GM23338 (cell line): ENCODE data around the gene CCDC30. TPM values are rescaled to one million over a fixed set of nuclear protein-coding genes. Genes with fewer than 3 reads are reported as not detected.

ENCODE experiments used
- ATAC-seq: fragments of 200-7000 bp; cut with Tn5 transposase; 3 replicates; pipeline ENCODE4 v1.9.1; 2020
- DNase-seq: peaks from one replicate; pipeline ENCODE4 v3.0.0-alpha.2; 2015; ENCODE audit warnings: low spot score
- H2AFZ ChIP-seq: fragments of 200-600 bp; sonication (generic); 2 replicates; pipeline ENCODE4 v1.8.0; 2016; ENCODE audit warnings: antibody characterized with exemption, mild to moderate bottlenecking, moderate library complexity
- H3F3A ChIP-seq: fragments of 200-600 bp; sonication (generic); replicated peaks from 2 replicates; pipeline ENCODE4 v1.8.0; 2017; ENCODE audit warnings: antibody characterized with exemption, mixed run types, low read depth
- H3K27ac ChIP-seq: fragments of 200-600 bp; sonication (generic); 2 replicates; pipeline ENCODE4 v1.6.1; 2016; ENCODE audit warnings: low read depth
- H3K27me3 ChIP-seq: fragments of 200-600 bp; sonication (generic); 2 replicates; pipeline ENCODE4 v1.8.0; 2016; ENCODE audit warnings: mild to moderate bottlenecking, mixed run types, moderate library complexity; ENCODE audit not compliant: insufficient read depth
- H3K36me3 ChIP-seq: fragments of 200-600 bp; sonication (generic); 2 replicates; pipeline ENCODE4 v1.8.0; 2016; ENCODE audit warnings: mild to moderate bottlenecking; ENCODE audit not compliant: insufficient read depth
- H3K4me1 ChIP-seq: fragments of 200-600 bp; sonication (generic); 2 replicates; pipeline ENCODE4 v1.8.0; 2016; ENCODE audit warnings: mild to moderate bottlenecking, moderate library complexity; ENCODE audit not compliant: insufficient read depth
- H3K4me2 ChIP-seq: fragments of 200-600 bp; sonication (generic); 2 replicates; pipeline ENCODE4 v1.7.1; 2017; ENCODE audit warnings: mixed run types
- H3K4me3 ChIP-seq: fragments of 200-600 bp; sonication (generic); 2 replicates; pipeline ENCODE4 v1.6.1; 2016; ENCODE audit warnings: mixed run types
- H3K79me2 ChIP-seq: fragments of 200-600 bp; sonication (generic); replicated peaks from 2 replicates; pipeline ENCODE4 v1.8.0; 2017; ENCODE audit warnings: mild to moderate bottlenecking; ENCODE audit not compliant: insufficient read depth
- H3K9me2 ChIP-seq: fragments of 200-600 bp; sonication (generic); 2 replicates; pipeline ENCODE4 v1.8.0; 2017; ENCODE audit not compliant: insufficient read depth
- H4K20me1 ChIP-seq: fragments of 200-600 bp; sonication (generic); replicated peaks from 2 replicates; pipeline ENCODE4 v1.8.0; 2017; ENCODE audit warnings: mild to moderate bottlenecking; ENCODE audit not compliant: insufficient read depth
- H3K27ac Mint-ChIP-seq: 2 replicates; pipeline ENCODE4 v1.8.0; 2020; ENCODE audit warnings: inconsistent platforms, mild to moderate bottlenecking, moderate library complexity, mixed read lengths
- H3K27me3 Mint-ChIP-seq: 3 replicates; pipeline ENCODE4 v1.8.0; 2022; ENCODE audit warnings: low read depth, mild to moderate bottlenecking, moderate library complexity, mixed read lengths, inconsistent platforms; ENCODE audit not compliant: insufficient read depth, poor library complexity
- H3K36me3 Mint-ChIP-seq: 3 replicates; pipeline ENCODE4 v1.8.0; 2021; ENCODE audit warnings: low read depth, mild to moderate bottlenecking, inconsistent platforms, moderate library complexity, mixed read lengths
- H3K4me1 Mint-ChIP-seq: 3 replicates; pipeline ENCODE4 v1.8.0; 2020; ENCODE audit warnings: mild to moderate bottlenecking, inconsistent platforms, mixed read lengths
- H3K4me3 Mint-ChIP-seq: 3 replicates; pipeline ENCODE4 v1.8.0; 2021; ENCODE audit warnings: moderate library complexity, mild to moderate bottlenecking, inconsistent platforms, mixed read lengths
- H3K9me3 Mint-ChIP-seq: 3 replicates; pipeline ENCODE4 v1.8.0; 2020; ENCODE audit warnings: moderate library complexity, mild to moderate bottlenecking, inconsistent platforms, mixed read lengths
- CREB1 ChIP-seq: fragments of 250-450 bp; sonication (Bioruptor Pico); IDR thresholded peaks from 2 replicates; pipeline ENCODE4 v1.5.0; 2020; ENCODE audit warnings: low read depth, mild to moderate bottlenecking, moderate library complexity
- EZH2 ChIP-seq: fragments of 200-600 bp; sonication (generic); IDR thresholded peaks from one replicate; pipeline ENCODE4 v1.8.0; 2017; ENCODE audit warnings: antibody characterized with exemption, mild to moderate bottlenecking, low read depth; ENCODE audit not compliant: unreplicated experiment
- JUNB ChIP-seq: IDR thresholded peaks from one replicate; pipeline ENCODE4 v1.6.1; 2016; ENCODE audit warnings: antibody characterized with exemption; ENCODE audit not compliant: unreplicated experiment
- NANOG ChIP-seq: IDR thresholded peaks from 2 replicates; pipeline ENCODE4 v1.6.1; 2016; ENCODE audit warnings: antibody characterized with exemption, borderline replicate concordance
- POLR2AphosphoS5 ChIP-seq: IDR thresholded peaks from 2 replicates; pipeline ENCODE4 v1.6.1; 2016; ENCODE audit warnings: antibody characterized with exemption, low read depth
- ZNF114 ChIP-seq: fragments of 250-450 bp; sonication (Bioruptor Pico); IDR thresholded peaks from 2 replicates; pipeline ENCODE4 v1.5.0; 2020; ENCODE audit warnings: mild to moderate bottlenecking, moderate library complexity
- ZNF331 ChIP-seq: fragments of 250-450 bp; sonication (Bioruptor Pico); IDR thresholded peaks from 2 replicates; pipeline ENCODE4 v1.5.0; 2020; ENCODE audit warnings: low read depth, mild to moderate bottlenecking, moderate library complexity
- polyA plus RNA-seq: library from polyadenylated mRNA; unstranded; fragments of >200 nt; fragmentation: Nextera tagmentation; extraction: Ambion mirVana; gene quantifications from 2 replicates; pipeline ENCODE4 v1.2.1, GENCODE V29; 2016
- total RNA-seq: library from RNA; depleted of rRNA; stranded (reverse); fragments of >200 nt; shearing (Covaris generic); gene quantifications from 2 replicates; pipeline ENCODE4 v1.2.3, GENCODE V29; 2014
- TF ChIP-seq, protein P1 (sequence below): IDR thresholded peaks from 2 replicates; pipeline ENCODE4 v1.6.1; 2016; ENCODE audit warnings: antibody characterized with exemption
- TF ChIP-seq, protein P2 (sequence below), 2 experiments: fragments of 200-600 bp in 1 of 2; sonication (generic) in 1 of 2; conservative IDR thresholded peaks; 2 replicates each; pipeline versions ENCODE4 v1.5.1 to v1.6.1; 2016 to 2017; ENCODE audit warnings: antibody characterized with exemption in 2 of 2, low read depth in 2 of 2, mild to moderate bottlenecking in 2 of 2, moderate library complexity in 1 of 2
- TF ChIP-seq, protein P3 (sequence below): IDR thresholded peaks from one replicate; pipeline ENCODE4 v1.6.1; 2018; ENCODE audit warnings: antibody characterized with exemption; ENCODE audit not compliant: unreplicated experiment
- TF ChIP-seq, protein P4 (sequence below): fragments of 250-450 bp; sonication (Bioruptor Pico); IDR thresholded peaks from 2 replicates; pipeline ENCODE4 v1.5.0; 2020; ENCODE audit warnings: mild to moderate bottlenecking, moderate library complexity

Gene CCDC30
- total and polyA plus RNA-seq, 2 experiments from 2014 or later = 0.56 to 1.8 TPM

DNA sequence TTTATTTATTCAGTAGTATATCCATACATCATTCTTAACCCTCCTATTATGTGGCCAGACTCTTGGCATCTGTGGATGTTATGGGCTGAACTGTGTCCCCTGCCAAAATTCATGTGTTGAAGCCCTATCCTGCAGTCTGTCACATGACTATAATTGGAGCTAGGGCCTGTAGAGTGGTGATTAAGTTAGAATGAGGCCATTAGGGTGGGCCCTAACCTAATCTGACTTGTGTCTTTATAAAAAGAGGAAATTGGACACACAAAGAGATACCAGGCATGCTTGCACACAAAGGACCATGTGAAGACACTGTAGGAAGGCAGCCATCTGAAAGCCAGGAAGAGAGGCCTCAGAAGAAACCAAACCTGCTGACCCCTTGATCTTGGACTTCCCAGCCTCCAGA is 13.8 kb upstream of the CCDC30 start (continued):
- TF ChIP-seq, protein P1, sequence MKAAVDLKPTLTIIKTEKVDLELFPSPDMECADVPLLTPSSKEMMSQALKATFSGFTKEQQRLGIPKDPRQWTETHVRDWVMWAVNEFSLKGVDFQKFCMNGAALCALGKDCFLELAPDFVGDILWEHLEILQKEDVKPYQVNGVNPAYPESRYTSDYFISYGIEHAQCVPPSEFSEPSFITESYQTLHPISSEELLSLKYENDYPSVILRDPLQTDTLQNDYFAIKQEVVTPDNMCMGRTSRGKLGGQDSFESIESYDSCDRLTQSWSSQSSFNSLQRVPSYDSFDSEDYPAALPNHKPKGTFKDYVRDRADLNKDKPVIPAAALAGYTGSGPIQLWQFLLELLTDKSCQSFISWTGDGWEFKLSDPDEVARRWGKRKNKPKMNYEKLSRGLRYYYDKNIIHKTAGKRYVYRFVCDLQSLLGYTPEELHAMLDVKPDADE = no peak
- TF ChIP-seq ZNF114 (CRISPR knock-in tag) (no peak), NANOG (no peak), EZH2 (no peak), CREB1 (CRISPR knock-in tag) (no peak)

DNA sequence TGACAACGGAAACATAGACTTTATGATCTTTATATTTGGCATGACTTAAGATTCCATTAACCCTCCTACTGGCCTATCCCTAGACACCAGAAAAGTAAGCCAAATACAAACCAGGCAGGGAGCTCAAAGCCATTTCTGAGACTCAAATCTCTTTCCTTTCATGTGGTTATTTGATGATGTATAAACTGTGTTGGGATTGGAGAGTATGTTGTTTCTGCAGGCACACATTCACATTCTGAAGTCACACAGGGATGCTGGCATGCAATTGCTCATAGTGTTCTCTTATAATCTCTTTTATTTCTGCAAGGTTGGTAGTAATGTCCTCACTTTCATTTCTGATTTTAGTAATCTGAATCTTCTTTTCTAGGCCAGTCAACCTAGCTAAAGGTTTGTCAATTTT is 13.0 kb upstream of the CCDC30 start:
- Histone ChIP-seq H4K20me1 (no peaks in the 10 kb centered on the region), H3K9me2 (no peaks in the 10 kb centered on the region), H3K27ac (no peak overlapping the region), H3K27me3 (no peaks in the 10 kb centered on the region), H3K79me2 (no peaks in the 10 kb centered on the region), H3K4me3 (no peak overlapping the region), H3K4me1 (peaks cover 8% of the 10 kb centered on the region), H2AFZ (no peak overlapping the region), H3K4me2 (no peak overlapping the region), H3K36me3 (no peaks in the 10 kb centered on the region), H3F3A (no peaks in the 10 kb centered on the region)
- no peak overlapping the region for H3K27ac Mint-ChIP-seq
- DNase-seq = no peak
- H3K27me3 Mint-ChIP-seq = peaks cover 9% of the 10 kb centered on the region
- H3K4me1 Mint-ChIP-seq = no peaks in the 10 kb centered on the region
- no peaks in the 10 kb centered on the region for H3K9me3 Mint-ChIP-seq
- H3K4me3 Mint-ChIP-seq = no peak overlapping the region
- no peak for ATAC-seq
- no peaks in the 10 kb centered on the region for H3K36me3 Mint-ChIP-seq
- TF ChIP-seq, protein P2, sequence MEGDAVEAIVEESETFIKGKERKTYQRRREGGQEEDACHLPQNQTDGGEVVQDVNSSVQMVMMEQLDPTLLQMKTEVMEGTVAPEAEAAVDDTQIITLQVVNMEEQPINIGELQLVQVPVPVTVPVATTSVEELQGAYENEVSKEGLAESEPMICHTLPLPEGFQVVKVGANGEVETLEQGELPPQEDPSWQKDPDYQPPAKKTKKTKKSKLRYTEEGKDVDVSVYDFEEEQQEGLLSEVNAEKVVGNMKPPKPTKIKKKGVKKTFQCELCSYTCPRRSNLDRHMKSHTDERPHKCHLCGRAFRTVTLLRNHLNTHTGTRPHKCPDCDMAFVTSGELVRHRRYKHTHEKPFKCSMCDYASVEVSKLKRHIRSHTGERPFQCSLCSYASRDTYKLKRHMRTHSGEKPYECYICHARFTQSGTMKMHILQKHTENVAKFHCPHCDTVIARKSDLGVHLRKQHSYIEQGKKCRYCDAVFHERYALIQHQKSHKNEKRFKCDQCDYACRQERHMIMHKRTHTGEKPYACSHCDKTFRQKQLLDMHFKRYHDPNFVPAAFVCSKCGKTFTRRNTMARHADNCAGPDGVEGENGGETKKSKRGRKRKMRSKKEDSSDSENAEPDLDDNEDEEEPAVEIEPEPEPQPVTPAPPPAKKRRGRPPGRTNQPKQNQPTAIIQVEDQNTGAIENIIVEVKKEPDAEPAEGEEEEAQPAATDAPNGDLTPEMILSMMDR (conservative IDR thresholded peaks at IDR 0.05; ENCODE audit: low read depth in 2 of 2) = no peak
- TF ChIP-seq JUNB (no peak), EZH2 (no peak), POLR2AphosphoS5 (no peak), ZNF331 (CRISPR knock-in tag) (no peak), ZNF114 (CRISPR knock-in tag) (no peak), CREB1 (CRISPR knock-in tag) (no peak)
- TF ChIP-seq, protein P1 = no peak
- TF ChIP-seq, protein P3, sequence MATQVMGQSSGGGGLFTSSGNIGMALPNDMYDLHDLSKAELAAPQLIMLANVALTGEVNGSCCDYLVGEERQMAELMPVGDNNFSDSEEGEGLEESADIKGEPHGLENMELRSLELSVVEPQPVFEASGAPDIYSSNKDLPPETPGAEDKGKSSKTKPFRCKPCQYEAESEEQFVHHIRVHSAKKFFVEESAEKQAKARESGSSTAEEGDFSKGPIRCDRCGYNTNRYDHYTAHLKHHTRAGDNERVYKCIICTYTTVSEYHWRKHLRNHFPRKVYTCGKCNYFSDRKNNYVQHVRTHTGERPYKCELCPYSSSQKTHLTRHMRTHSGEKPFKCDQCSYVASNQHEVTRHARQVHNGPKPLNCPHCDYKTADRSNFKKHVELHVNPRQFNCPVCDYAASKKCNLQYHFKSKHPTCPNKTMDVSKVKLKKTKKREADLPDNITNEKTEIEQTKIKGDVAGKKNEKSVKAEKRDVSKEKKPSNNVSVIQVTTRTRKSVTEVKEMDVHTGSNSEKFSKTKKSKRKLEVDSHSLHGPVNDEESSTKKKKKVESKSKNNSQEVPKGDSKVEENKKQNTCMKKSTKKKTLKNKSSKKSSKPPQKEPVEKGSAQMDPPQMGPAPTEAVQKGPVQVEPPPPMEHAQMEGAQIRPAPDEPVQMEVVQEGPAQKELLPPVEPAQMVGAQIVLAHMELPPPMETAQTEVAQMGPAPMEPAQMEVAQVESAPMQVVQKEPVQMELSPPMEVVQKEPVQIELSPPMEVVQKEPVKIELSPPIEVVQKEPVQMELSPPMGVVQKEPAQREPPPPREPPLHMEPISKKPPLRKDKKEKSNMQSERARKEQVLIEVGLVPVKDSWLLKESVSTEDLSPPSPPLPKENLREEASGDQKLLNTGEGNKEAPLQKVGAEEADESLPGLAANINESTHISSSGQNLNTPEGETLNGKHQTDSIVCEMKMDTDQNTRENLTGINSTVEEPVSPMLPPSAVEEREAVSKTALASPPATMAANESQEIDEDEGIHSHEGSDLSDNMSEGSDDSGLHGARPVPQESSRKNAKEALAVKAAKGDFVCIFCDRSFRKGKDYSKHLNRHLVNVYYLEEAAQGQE = no peak
- TF ChIP-seq, protein P4, sequence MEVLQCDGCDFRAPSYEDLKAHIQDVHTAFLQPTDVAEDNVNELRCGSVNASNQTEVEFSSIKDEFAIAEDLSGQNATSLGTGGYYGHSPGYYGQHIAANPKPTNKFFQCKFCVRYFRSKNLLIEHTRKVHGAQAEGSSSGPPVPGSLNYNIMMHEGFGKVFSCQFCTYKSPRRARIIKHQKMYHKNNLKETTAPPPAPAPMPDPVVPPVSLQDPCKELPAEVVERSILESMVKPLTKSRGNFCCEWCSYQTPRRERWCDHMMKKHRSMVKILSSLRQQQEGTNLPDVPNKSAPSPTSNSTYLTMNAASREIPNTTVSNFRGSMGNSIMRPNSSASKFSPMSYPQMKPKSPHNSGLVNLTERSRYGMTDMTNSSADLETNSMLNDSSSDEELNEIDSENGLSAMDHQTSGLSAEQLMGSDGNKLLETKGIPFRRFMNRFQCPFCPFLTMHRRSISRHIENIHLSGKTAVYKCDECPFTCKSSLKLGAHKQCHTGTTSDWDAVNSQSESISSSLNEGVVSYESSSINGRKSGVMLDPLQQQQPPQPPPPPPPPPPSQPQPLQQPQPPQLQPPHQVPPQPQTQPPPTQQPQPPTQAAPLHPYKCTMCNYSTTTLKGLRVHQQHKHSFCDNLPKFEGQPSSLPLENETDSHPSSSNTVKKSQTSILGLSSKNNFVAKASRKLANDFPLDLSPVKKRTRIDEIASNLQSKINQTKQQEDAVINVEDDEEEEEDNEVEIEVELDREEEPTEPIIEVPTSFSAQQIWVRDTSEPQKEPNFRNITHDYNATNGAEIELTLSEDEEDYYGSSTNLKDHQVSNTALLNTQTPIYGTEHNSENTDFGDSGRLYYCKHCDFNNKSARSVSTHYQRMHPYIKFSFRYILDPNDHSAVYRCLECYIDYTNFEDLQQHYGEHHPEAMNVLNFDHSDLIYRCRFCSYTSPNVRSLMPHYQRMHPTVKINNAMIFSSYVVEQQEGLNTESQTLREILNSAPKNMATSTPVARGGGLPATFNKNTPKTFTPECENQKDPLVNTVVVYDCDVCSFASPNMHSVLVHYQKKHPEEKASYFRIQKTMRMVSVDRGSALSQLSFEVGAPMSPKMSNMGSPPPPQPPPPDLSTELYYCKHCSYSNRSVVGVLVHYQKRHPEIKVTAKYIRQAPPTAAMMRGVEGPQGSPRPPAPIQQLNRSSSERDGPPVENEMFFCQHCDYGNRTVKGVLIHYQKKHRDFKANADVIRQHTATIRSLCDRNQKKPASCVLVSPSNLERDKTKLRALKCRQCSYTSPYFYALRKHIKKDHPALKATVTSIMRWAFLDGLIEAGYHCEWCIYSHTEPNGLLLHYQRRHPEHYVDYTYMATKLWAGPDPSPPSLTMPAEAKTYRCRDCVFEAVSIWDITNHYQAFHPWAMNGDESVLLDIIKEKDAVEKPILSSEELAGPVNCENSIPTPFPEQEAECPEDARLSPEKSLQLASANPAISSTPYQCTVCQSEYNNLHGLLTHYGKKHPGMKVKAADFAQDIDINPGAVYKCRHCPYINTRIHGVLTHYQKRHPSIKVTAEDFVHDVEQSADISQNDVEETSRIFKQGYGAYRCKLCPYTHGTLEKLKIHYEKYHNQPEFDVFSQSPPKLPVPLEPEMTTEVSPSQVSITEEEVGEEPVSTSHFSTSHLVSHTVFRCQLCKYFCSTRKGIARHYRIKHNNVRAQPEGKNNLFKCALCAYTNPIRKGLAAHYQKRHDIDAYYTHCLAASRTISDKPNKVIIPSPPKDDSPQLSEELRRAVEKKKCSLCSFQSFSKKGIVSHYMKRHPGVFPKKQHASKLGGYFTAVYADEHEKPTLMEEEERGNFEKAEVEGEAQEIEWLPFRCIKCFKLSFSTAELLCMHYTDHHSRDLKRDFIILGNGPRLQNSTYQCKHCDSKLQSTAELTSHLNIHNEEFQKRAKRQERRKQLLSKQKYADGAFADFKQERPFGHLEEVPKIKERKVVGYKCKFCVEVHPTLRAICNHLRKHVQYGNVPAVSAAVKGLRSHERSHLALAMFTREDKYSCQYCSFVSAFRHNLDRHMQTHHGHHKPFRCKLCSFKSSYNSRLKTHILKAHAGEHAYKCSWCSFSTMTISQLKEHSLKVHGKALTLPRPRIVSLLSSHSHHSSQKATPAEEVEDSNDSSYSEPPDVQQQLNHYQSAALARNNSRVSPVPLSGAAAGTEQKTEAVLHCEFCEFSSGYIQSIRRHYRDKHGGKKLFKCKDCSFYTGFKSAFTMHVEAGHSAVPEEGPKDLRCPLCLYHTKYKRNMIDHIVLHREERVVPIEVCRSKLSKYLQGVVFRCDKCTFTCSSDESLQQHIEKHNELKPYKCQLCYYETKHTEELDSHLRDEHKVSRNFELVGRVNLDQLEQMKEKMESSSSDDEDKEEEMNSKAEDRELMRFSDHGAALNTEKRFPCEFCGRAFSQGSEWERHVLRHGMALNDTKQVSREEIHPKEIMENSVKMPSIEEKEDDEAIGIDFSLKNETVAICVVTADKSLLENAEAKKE (CRISPR knock-in tag) = no peak
